Body of pancreas (tissue), 4 donors: ENCODE results near the gene RABGAP1. TPM values are rescaled to one million over a fixed set of nuclear protein-coding genes. Genes with fewer than 3 reads are reported as not detected.
A peak's percentile ranks its signal among the peaks of the same experiment; 100 is the strongest.

Experiments
- ATAC-seq: fragments of 150-250 bp; one replicate; pipeline ENCODE4 v1.9.1; 2016
- DNase-seq, 4 donors: peaks; one replicate each; pipeline ENCODE4 v3.0.0-alpha.2; 2019
- H3K27ac ChIP-seq, 4 donors: fragments of 200-600 bp; sonication (generic); 1 replicate in 3 of 4; 2 replicates in 1 of 4; pipeline versions ENCODE4 v1.5.1 to v1.6.1; 2016 to 2019; ENCODE audit warnings: mild to moderate bottlenecking in 1 of 4, mixed read lengths in 1 of 4, moderate library complexity in 1 of 4
- H3K27me3 ChIP-seq, 2 donors: fragments of 200-600 bp; sonication (generic); one replicate each; pipeline ENCODE4 v1.6.0; 2016; ENCODE audit warnings: mild to moderate bottlenecking in 1 of 2
- H3K36me3 ChIP-seq, 2 donors: fragments of 200-600 bp; sonication (generic); replicated peaks in 1 of 2; 2 replicates each; pipeline ENCODE4 v1.5.1; 2016; ENCODE audit warnings: low read depth in 2 of 2; ENCODE audit not compliant: insufficient read depth in 1 of 2
- H3K4me1 ChIP-seq: fragments of 200-600 bp; sonication (generic); one replicate; pipeline ENCODE4 v1.6.0; 2016
- H3K4me3 ChIP-seq, 2 donors: fragments of 200-600 bp; sonication (generic); 1 replicate in 1 of 2; 2 replicates in 1 of 2; pipeline ENCODE4 v1.5.1; 2016 to 2019
- H3K9me3 ChIP-seq, 3 donors: fragments of 200-600 bp; sonication (generic); 1 replicate in 2 of 3; 2 replicates in 1 of 3; pipeline ENCODE4 v1.5.1; 2016
- CTCF ChIP-seq, 7 experiments: fragments of 450-650 bp in 4 of 7; fragments of 200-600 bp in 3 of 7; sonication (generic) in 3 of 7; IDR thresholded peaks; one replicate each; pipeline ENCODE4 v1.5.1; 2016 to 2019; ENCODE audit warnings: antibody characterized with exemption in 7 of 7
- POLR2A ChIP-seq, 3 donors: fragments of 450-650 bp; IDR thresholded peaks; one replicate each; pipeline ENCODE4 v1.6.1; 2016; ENCODE audit warnings: antibody characterized with exemption in 3 of 3, mild to moderate bottlenecking in 2 of 3
- WGBS, 2 donors: methylation state at CpG; one replicate each; pipeline ENCODE4 v1.1.5; 2017; 5-methylcytosine and 5-hydroxymethylcytosine counted together
- intact Hi-C: fragments of 100-400 bp; cut with DNase I; formaldehyde crosslinking; loops from one replicate; pipeline ENCODE4 v1.15.1; 2023
- total RNA-seq, 2 donors: library from RNA; depleted of rRNA; stranded (reverse); fragments of >200 nt; gene quantifications; one replicate each; pipeline ENCODE4 v1.1.0, GENCODE V29; 2016

RABGAP1 gene
- total RNA-seq, 2 donors from 2014 or later: 31.1 to 33.6 TPM

- DNase-seq: peak; percentile 91 to 96 (median 94)
- ATAC-seq: peak; percentile 100
- intact Hi-C loops: no loop called here
- TF ChIP-seq CTCF (IDR thresholded peaks at IDR 0.05): no peak
- TF ChIP-seq POLR2A (IDR thresholded peaks at IDR 0.05): peak; percentile 41 to 80 (median 71)
- Histone ChIP-seq H3K4me1 (peaks cover 22% of the 10 kb centered on the region), H3K27ac (peak within 1 kb of the TSS; percentile 6 to 84 (median 60)), H3K9me3 (no peaks in the 10 kb centered on the region), H3K36me3 (no peaks in the 10 kb centered on the region), H3K4me3 (peak within 1 kb of the TSS; percentile 88 to 97), H3K27me3 (no peaks in the 10 kb centered on the region)
- 0% methylated on average over 36 to 51 of the region's 51 CpGs for WGBS, 2 donors
Measured at GRCh38 chr9:122931226-122932121, 9.3 kb upstream of the RABGAP1 start, which contains the start of gene ZBTB26. TSS of gene ZBTB26 (minus strand) at chr9:122931512. CDS start at chr9:122919934, 11,578 bp downstream.

- Histone ChIP-seq H3K27ac (no peak overlapping the region), H3K27me3 (no peaks in the 10 kb centered on the region), H3K4me1 (peaks cover 12% of the 10 kb centered on the region), H3K4me3 (no peak overlapping the region), H3K36me3 (no peaks in the 10 kb centered on the region), H3K9me3 (no peaks in the 10 kb centered on the region)
- 78 to 95% methylated on average over 4 to 5 of the region's 5 CpGs for WGBS, 2 donors
- DNase-seq: no peak
- no peak for ATAC-seq
- TF ChIP-seq CTCF (IDR thresholded peaks at IDR 0.05): no peak
- intact Hi-C loops: no loop called here
Measured at GRCh38 chr9:122936464-122936863, 4.4 kb upstream of the RABGAP1 start.

GRCh38 chr9:122936883-122937282, 3.9 kb upstream of the RABGAP1 start:
- Histone ChIP-seq H3K27ac (no peak overlapping the region), H3K27me3 (no peaks in the 10 kb centered on the region), H3K36me3 (no peaks in the 10 kb centered on the region), H3K4me1 (peaks cover 15% of the 10 kb centered on the region), H3K9me3 (no peaks in the 10 kb centered on the region), H3K4me3 (no peak overlapping the region)
- no peak for TF ChIP-seq POLR2A (IDR thresholded peaks at IDR 0.05)
- TF ChIP-seq CTCF (IDR thresholded peaks at IDR 0.05): no peak
- no peak for DNase-seq
- ATAC-seq: no peak
- WGBS, 2 donors: 48 to 60% methylated on average over 1 of the region's 1 CpG
- intact Hi-C loops: no loop called here

GRCh38 chr9:122939601-122940000, 1.2 kb upstream of the RABGAP1 start:
- ATAC-seq: no peak
- intact Hi-C loops: no loop called here
- no peak overlapping the region for H3K27ac ChIP-seq

More at GRCh38 chr9:122939601-122940000, 1.2 kb upstream of the RABGAP1 start:
- H3K27me3 ChIP-seq: no peaks in the 10 kb centered on the region
- no peaks in the 10 kb centered on the region for H3K36me3 ChIP-seq
- peaks cover 20% of the 10 kb centered on the region for H3K4me1 ChIP-seq
- no peak overlapping the region for H3K4me3 ChIP-seq
- TF ChIP-seq POLR2A (IDR thresholded peaks at IDR 0.05) (no peak), CTCF (IDR thresholded peaks at IDR 0.05) (no peak)
- 77 to 87% methylated on average over 4 of the region's 4 CpGs for WGBS, 2 donors
- DNase-seq: no peak
- no peaks in the 10 kb centered on the region for H3K9me3 ChIP-seq
